IgD-negative memory B cell (primary cell): ENCODE measurements around the gene CACNG6. TPM values are rescaled to one million over a fixed set of nuclear protein-coding genes. Genes with fewer than 3 reads are reported as not detected.
A peak's percentile ranks its signal among the peaks of the same experiment; 100 is the strongest.
"Not testable (repeated sequence)": the region's sequence is repeated elsewhere in the genome, so short reads cannot be mapped to it uniquely, and the experiment has no call there.

ENCODE experiments used
- H3K27ac Mint-ChIP-seq, 3 donors: one replicate each; pipeline ENCODE4 v1.8.0; 2020 to 2022; ENCODE audit warnings: mild to moderate bottlenecking in 3 of 3, mixed read lengths in 3 of 3, moderate library complexity in 1 of 3
- H3K27me3 Mint-ChIP-seq: one replicate; pipeline ENCODE4 v1.8.0; 2021; ENCODE audit warnings: mixed read lengths
- H3K36me3 Mint-ChIP-seq: one replicate; pipeline ENCODE4 v1.8.0; 2020; ENCODE audit warnings: mild to moderate bottlenecking, mixed read lengths
- H3K4me1 Mint-ChIP-seq, 3 donors: one replicate each; pipeline ENCODE4 v1.8.0; 2020 to 2022; ENCODE audit warnings: mixed read lengths in 3 of 3, mild to moderate bottlenecking in 1 of 3
- H3K4me3 Mint-ChIP-seq, 4 donors: one replicate each; pipeline ENCODE4 v1.8.0; 2020 to 2022; ENCODE audit warnings: mild to moderate bottlenecking in 4 of 4, mixed read lengths in 4 of 4, moderate library complexity in 3 of 4
- H3K9me3 Mint-ChIP-seq, 3 donors: one replicate each; pipeline ENCODE4 v1.8.0; 2020 to 2021; ENCODE audit warnings: mixed read lengths in 3 of 3, mild to moderate bottlenecking in 1 of 3
- polyA plus RNA-seq: library from polyadenylated mRNA; unstranded; fragments of 300-500 nt; fragmentation: Illumina TruSeq; gene quantifications from one replicate; pipeline ENCODE4 v1.2.3, GENCODE V29; 2021

The CACNG6 gene
- polyA plus RNA-seq: not detected

- H3K27ac Mint-ChIP-seq: no peak within 1 kb of the TSS
- peak within 1 kb of the TSS in 1 of 4 donors; percentile 28 for H3K4me3 Mint-ChIP-seq
- H3K27me3 Mint-ChIP-seq: peaks cover 29% of the 10 kb centered on the region
- H3K9me3 Mint-ChIP-seq: peaks cover 0 to 5% (median 3%) of the 10 kb centered on the region in 3 donors
- H3K4me1 Mint-ChIP-seq: no peaks in the 10 kb centered on the region
- H3K36me3 Mint-ChIP-seq: no peaks in the 10 kb centered on the region
Measured at GRCh38 chr19:53991224-53992113, at the start of gene CACNG6. Gene CACNG6, plus strand, starts transcription at chr19:53991637. Its CDS starts 1,241 bp downstream, at chr19:53992878.

GRCh38 chr19:53942001-53942786 is 49.2 kb upstream of the CACNG6 start:
- Mint-ChIP-seq H3K9me3 (peaks cover 0 to 8% (median 7%) of the 10 kb centered on the region in 3 donors), H3K4me1 (no peaks in the 10 kb centered on the region), H3K36me3 (peaks cover 3% of the 10 kb centered on the region), H3K4me3 (no peak overlapping the region), H3K27ac (no peak overlapping the region), H3K27me3 (peaks cover 14% of the 10 kb centered on the region)

- Mint-ChIP-seq H3K27me3 (peaks cover 16% of the 10 kb centered on the region), H3K4me1 (no peaks in the 10 kb centered on the region), H3K27ac (no peak overlapping the region), H3K36me3 (peaks cover 3% of the 10 kb centered on the region), H3K4me3 (no peak overlapping the region), H3K9me3 (peaks cover 0 to 8% (median 7%) of the 10 kb centered on the region in 3 donors)
Measured at GRCh38 chr19:53944416-53944815, 47.0 kb upstream of the CACNG6 start.

GRCh38 chr19:53944933-53945332 is 46.5 kb upstream of the CACNG6 start:
- Mint-ChIP-seq H3K4me3 (no peak overlapping the region), H3K27me3 (peaks cover 16% of the 10 kb centered on the region), H3K9me3 (peaks cover 0 to 8% (median 7%) of the 10 kb centered on the region in 3 donors), H3K36me3 (peaks cover 3% of the 10 kb centered on the region), H3K4me1 (no peaks in the 10 kb centered on the region), H3K27ac (no peak overlapping the region)

GRCh38 chr19:53945441-53945840 is 46.0 kb upstream of the CACNG6 start:
- H3K4me1 Mint-ChIP-seq: no peaks in the 10 kb centered on the region
- H3K27ac Mint-ChIP-seq: no peak overlapping the region
- peaks cover 0 to 7% (median 4%) of the 10 kb centered on the region in 3 donors for H3K9me3 Mint-ChIP-seq
- peaks cover 12% of the 10 kb centered on the region for H3K27me3 Mint-ChIP-seq
- H3K36me3 Mint-ChIP-seq: peaks cover 1% of the 10 kb centered on the region
- H3K4me3 Mint-ChIP-seq: peak overlapping the region in 1 of 4 donors; percentile 20

- Mint-ChIP-seq H3K4me1 (no peaks in the 10 kb centered on the region), H3K4me3 (no peak overlapping the region)
Measured at GRCh38 chr19:53945998-53946397, 45.4 kb upstream of the CACNG6 start.

GRCh38 chr19:53947624-53948023 is 43.8 kb upstream of the CACNG6 start:
- no peak overlapping the region for H3K4me3 Mint-ChIP-seq

More at GRCh38 chr19:53945998-53946397, 45.4 kb upstream of the CACNG6 start:
- Mint-ChIP-seq H3K27me3 (peaks cover 12% of the 10 kb centered on the region), H3K27ac (no peak overlapping the region), H3K36me3 (peaks cover 1% of the 10 kb centered on the region), H3K9me3 (peaks cover 0 to 7% (median 2%) of the 10 kb centered on the region in 3 donors)

GRCh38 chr19:53948611-53949010 is 42.8 kb upstream of the CACNG6 start:
- H3K4me3 Mint-ChIP-seq, H3K27ac Mint-ChIP-seq, H3K36me3 Mint-ChIP-seq, H3K27me3 Mint-ChIP-seq, H3K4me1 Mint-ChIP-seq: not testable (repeated sequence)
- peaks cover 0 to 11% (median 8%) of the 10 kb centered on the region in 3 donors for H3K9me3 Mint-ChIP-seq

More at GRCh38 chr19:53947624-53948023, 43.8 kb upstream of the CACNG6 start:
- no peaks in the 10 kb centered on the region for H3K4me1 Mint-ChIP-seq
- H3K9me3 Mint-ChIP-seq: peaks cover 0 to 11% (median 5%) of the 10 kb centered on the region in 3 donors
- H3K27me3 Mint-ChIP-seq: peaks cover 8% of the 10 kb centered on the region
- H3K27ac Mint-ChIP-seq: no peak overlapping the region
- H3K36me3 Mint-ChIP-seq: peaks cover 1% of the 10 kb centered on the region

GRCh38 chr19:53951436-53951835 is 40.0 kb upstream of the CACNG6 start:
- Mint-ChIP-seq H3K27ac (peak overlapping the region in 1 of 3 donors; percentile 2), H3K4me3 (no peak overlapping the region), H3K36me3 (no peaks in the 10 kb centered on the region), H3K9me3 (peaks cover 3 to 8% (median 3%) of the 10 kb centered on the region in 3 donors), H3K4me1 (no peaks in the 10 kb centered on the region), H3K27me3 (peaks cover 10% of the 10 kb centered on the region)

- H3K4me1 Mint-ChIP-seq: no peaks in the 10 kb centered on the region
- no peaks in the 10 kb centered on the region for H3K36me3 Mint-ChIP-seq
- H3K27me3 Mint-ChIP-seq: peaks cover 13% of the 10 kb centered on the region
- peaks cover 3 to 8% (median 3%) of the 10 kb centered on the region in 3 donors for H3K9me3 Mint-ChIP-seq
- peak overlapping the region in 1 of 3 donors; percentile 2 for H3K27ac Mint-ChIP-seq
- H3K4me3 Mint-ChIP-seq: peak overlapping the region in 1 of 4 donors; percentile 8
Measured at GRCh38 chr19:53951947-53952346, 39.5 kb upstream of the CACNG6 start.

- Mint-ChIP-seq H3K27ac (no peak overlapping the region), H3K4me3 (no peak overlapping the region), H3K27me3 (peaks cover 18% of the 10 kb centered on the region), H3K36me3 (no peaks in the 10 kb centered on the region), H3K9me3 (peaks cover 3 to 11% (median 3%) of the 10 kb centered on the region in 3 donors), H3K4me1 (no peaks in the 10 kb centered on the region)
Measured at GRCh38 chr19:53953383-53953782, 38.1 kb upstream of the CACNG6 start.

- peaks cover 32% of the 10 kb centered on the region for H3K27me3 Mint-ChIP-seq
- no peak overlapping the region for H3K4me3 Mint-ChIP-seq
Measured at GRCh38 chr19:53957448-53958167, 33.8 kb upstream of the CACNG6 start.

GRCh38 chr19:53958168-53958571 is 33.3 kb upstream of the CACNG6 start:
- peaks cover 33% of the 10 kb centered on the region for H3K27me3 Mint-ChIP-seq
- H3K27ac Mint-ChIP-seq: no peak overlapping the region
- no peak overlapping the region for H3K4me3 Mint-ChIP-seq
- peaks cover 0 to 6% (median 4%) of the 10 kb centered on the region in 3 donors for H3K9me3 Mint-ChIP-seq
- no peaks in the 10 kb centered on the region for H3K4me1 Mint-ChIP-seq
- H3K36me3 Mint-ChIP-seq: no peaks in the 10 kb centered on the region

More at GRCh38 chr19:53957448-53958167, 33.8 kb upstream of the CACNG6 start:
- no peaks in the 10 kb centered on the region for H3K4me1 Mint-ChIP-seq
- H3K36me3 Mint-ChIP-seq: no peaks in the 10 kb centered on the region
- H3K9me3 Mint-ChIP-seq: peaks cover 0 to 6% (median 4%) of the 10 kb centered on the region in 3 donors
- no peak overlapping the region for H3K27ac Mint-ChIP-seq
